ENCODE measurements around the gene POP4. TPM values are rescaled to one million over a fixed set of nuclear protein-coding genes. Genes with fewer than 3 reads are reported as not detected.

Gene POP4
- total and polyA plus RNA-seq, 9 of the 15 experiments (the other 6 are each of a cell fraction or from before 2014, with no cell fraction given): 42.1 to 128 (median 99.0) TPM

DNA sequence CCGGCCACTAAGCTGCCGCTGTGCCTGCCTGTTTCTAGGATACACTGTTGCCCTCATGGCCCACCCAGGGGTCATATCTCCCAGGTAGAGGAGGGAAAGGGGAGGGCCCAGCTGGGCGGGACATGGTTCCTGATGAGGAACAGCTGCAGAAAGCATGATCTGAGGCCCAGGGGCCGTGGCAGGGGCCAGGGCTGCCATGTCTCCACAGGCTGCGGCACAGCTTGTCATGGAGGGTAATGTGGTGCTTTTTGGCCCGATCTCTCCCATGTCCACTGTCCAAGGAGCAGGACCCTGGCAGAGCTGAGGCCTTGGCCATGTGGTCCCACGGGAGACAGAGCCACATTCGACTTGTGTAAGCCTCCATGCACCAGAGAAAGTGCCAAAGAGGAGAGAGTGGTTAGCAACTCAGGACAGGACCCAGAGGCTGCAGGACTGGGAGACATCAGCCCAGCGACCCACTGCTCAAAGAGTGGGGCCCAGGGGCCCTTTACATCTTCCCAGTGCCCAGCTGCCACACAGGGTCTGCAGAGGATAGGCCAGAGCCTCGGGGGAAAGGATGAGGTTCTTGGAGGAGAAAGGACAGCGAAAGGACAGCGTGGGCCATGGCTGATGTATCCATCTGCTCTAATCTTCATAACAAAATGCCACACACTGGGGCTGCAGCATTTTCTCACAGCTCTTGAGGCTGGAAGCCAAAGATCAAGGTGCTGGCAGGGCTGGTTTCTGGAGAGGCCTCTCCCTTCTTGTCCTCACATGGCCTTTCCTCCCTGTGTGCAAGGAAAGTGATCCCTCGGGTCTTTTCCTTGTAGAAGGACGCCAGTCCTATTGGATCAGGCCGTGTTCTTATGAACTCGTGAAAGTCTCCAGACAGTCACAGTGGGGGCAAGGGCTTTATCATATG is 11.5 kb downstream of the POP4 start:
- H3K9me3 ChIP-seq (replicated peaks; ENCODE audit: control insufficient read depth, insufficient read depth, low read depth, low read length): no peaks in the 10 kb centered on the region
- ATAC-seq (no peak; the same call in 2 of the 3 replicates), FAIRE-seq (no peak), DNase-seq (ENCODE audit: extremely low read depth in 1 of 4, low spot score in 3 of 4) (no peak)
- no TSS peak for BruUV-seq (replicated peaks)
- H4K20me1 ChIP-seq (replicated peaks; ENCODE audit: control insufficient read depth, insufficient read depth, low read length): no peaks in the 10 kb centered on the region
- WGBS (ENCODE audit: insufficient coverage, low coverage, missing lambda C conversion rate): 46% methylated on average over 14 of the region's 16 CpGs
- ChIA-PET POLR2A (interaction anchor here (0.6 to 2.2 kb wide), 9 partner anchors 8 to 121 kb away, joined by 3 to 9 read pairs (median 4); partner anchors contain the start of gene POP4), CTCF (ENCODE audit: low intra/inter-chr PET ratio) (no interaction called here)
- H3K27ac ChIP-seq (ENCODE audit: extremely low read depth, low read depth, low read length): no peak overlapping the region
- no peaks in the 10 kb centered on the region for H3K9me1 ChIP-seq (ENCODE audit: control insufficient read depth, insufficient read depth, low read length)
- no peak overlapping the region for H3K4me2 ChIP-seq (ENCODE audit: insufficient read depth, low read length)
- H2AFZ ChIP-seq (ENCODE audit: low read depth, low read length): no peak overlapping the region
- H3K9ac ChIP-seq (ENCODE audit: insufficient read depth in 1 of 2, low read depth in 2 of 2, low read length in 2 of 2): peak overlapping the region in 1 of 2 experiments; percentile 62; a peak in 2 of 4 replicates
- H3K4me1 ChIP-seq (replicated peaks in 1 of 2; ENCODE audit: control insufficient read depth in 2 of 2, insufficient read depth in 2 of 2, low read length in 2 of 2): peaks cover 0 to 11% of the 10 kb centered on the region in 2 experiments; a peak in 1 of 5 replicates
- in situ Hi-C loops (cut with MboI) (no loop called here), intact Hi-C loops (cut with micrococcal nuclease) (no loop called here)
- H3K36me3 ChIP-seq (ENCODE audit: control insufficient read depth, insufficient read depth, low read length): peaks cover 37% of the 10 kb centered on the region; the same call in 2 of the 3 replicates
- TF ChIP-seq POLR2G (IDR thresholded peaks at IDR 0.05; ENCODE audit: low read depth, low read length) (peak; percentile 57; the same call in 1 of the 2 replicates), HIVEP1 (CRISPR knock-in tag; IDR thresholded peaks at IDR 0.05) (no peak)
- H3K79me2 ChIP-seq (ENCODE audit: control insufficient read depth, insufficient read depth, low read length): no peaks in the 10 kb centered on the region
- H3K27me3 ChIP-seq (ENCODE audit: control insufficient read depth in 2 of 2, insufficient read depth in 2 of 2, low read length in 2 of 2): no peaks in the 10 kb centered on the region
- H3K4me3 ChIP-seq: no peak overlapping the region

DNA sequence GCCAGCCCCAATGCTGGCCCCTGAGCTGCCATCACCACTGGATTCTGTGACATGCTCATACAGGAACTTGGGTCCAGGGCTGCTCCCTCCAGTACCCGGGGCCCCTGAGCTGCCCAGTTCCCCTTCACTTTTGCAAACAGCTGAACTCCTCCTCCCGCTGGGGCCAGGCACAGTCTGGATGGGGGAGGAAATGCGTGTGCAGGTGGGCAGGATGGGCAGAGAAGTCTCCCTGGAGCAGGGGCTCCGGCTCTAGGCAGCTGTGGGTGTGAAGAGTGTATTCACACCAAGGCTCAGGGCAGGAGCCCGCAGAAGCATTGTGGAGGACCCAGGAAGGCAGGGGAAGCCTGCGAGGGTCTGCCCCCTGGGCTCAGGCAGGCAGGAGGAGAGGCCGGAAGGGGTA is 12.4 kb downstream of the POP4 start:
- Histone ChIP-seq H3K4me1 (replicated peaks in 1 of 2; ENCODE audit: control insufficient read depth in 2 of 2, insufficient read depth in 2 of 2, low read length in 2 of 2) (peaks cover 0 to 11% of the 10 kb centered on the region in 2 experiments; a peak in 1 of 5 replicates), H3K9ac (ENCODE audit: insufficient read depth in 1 of 2, low read depth in 2 of 2, low read length in 2 of 2) (peak overlapping the region in 1 of 2 experiments; percentile 55; a peak in 1 of 4 replicates), H3K4me3 (no peak overlapping the region), H3K27me3 (ENCODE audit: control insufficient read depth in 2 of 2, insufficient read depth in 2 of 2, low read length in 2 of 2) (no peaks in the 10 kb centered on the region), H3K9me3 (replicated peaks; ENCODE audit: control insufficient read depth, insufficient read depth, low read depth, low read length) (no peaks in the 10 kb centered on the region), H2AFZ (ENCODE audit: low read depth, low read length) (no peak overlapping the region), H3K79me2 (ENCODE audit: control insufficient read depth, insufficient read depth, low read length) (no peaks in the 10 kb centered on the region), H3K27ac (ENCODE audit: extremely low read depth, low read depth, low read length) (no peak overlapping the region), H3K36me3 (ENCODE audit: control insufficient read depth, insufficient read depth, low read length) (peaks cover 29% of the 10 kb centered on the region; the same call in 2 of the 3 replicates), H3K4me2 (ENCODE audit: insufficient read depth, low read length) (no peak overlapping the region), H4K20me1 (replicated peaks; ENCODE audit: control insufficient read depth, insufficient read depth, low read length) (no peaks in the 10 kb centered on the region), H3K9me1 (ENCODE audit: control insufficient read depth, insufficient read depth, low read length) (no peaks in the 10 kb centered on the region)
- no TSS peak for BruUV-seq (replicated peaks)
- FAIRE-seq (no peak), DNase-seq (ENCODE audit: extremely low read depth in 1 of 4, low spot score in 3 of 4) (no peak), ATAC-seq (no peak)
- CTCF ChIA-PET (ENCODE audit: low intra/inter-chr PET ratio): no interaction called here
- in situ Hi-C loops (cut with MboI): no loop called here
- intact Hi-C loops (cut with micrococcal nuclease): no loop called here
- POLR2A ChIA-PET: interaction anchor here (0.7 to 2.2 kb wide), 7 partner anchors 9 to 327 kb away, joined by 3 to 9 read pairs (median 3); partner anchors contain the start of gene POP4
- WGBS (ENCODE audit: insufficient coverage, low coverage, missing lambda C conversion rate): 39% methylated on average over 7 of the region's 7 CpGs
- no peak for TF ChIP-seq ESRRB (CRISPR knock-in tag; IDR thresholded peaks at IDR 0.05; ENCODE audit: borderline replicate concordance)
- no peak for TF ChIP-seq ZNF561 (CRISPR knock-in tag; conservative IDR thresholded peaks at IDR 0.05)
- TF ChIP-seq POLR2AphosphoS2 (IDR thresholded peaks at IDR 0.05; ENCODE audit: low read length): no peak
- no peak for TF ChIP-seq SMC3 (conservative IDR thresholded peaks at IDR 0.05; ENCODE audit: insufficient read depth, low read depth, low read length)
- no peak for TF ChIP-seq NR1H2 (CRISPR knock-in tag; IDR thresholded peaks at IDR 0.05)
- TF ChIP-seq TFAM (CRISPR knock-in tag; conservative IDR thresholded peaks at IDR 0.05): no peak
- no peak for TF ChIP-seq ZNF165 (CRISPR knock-in tag; IDR thresholded peaks at IDR 0.05; ENCODE audit: borderline replicate concordance)
- TF ChIP-seq ZC3H11A (IDR thresholded peaks at IDR 0.05; ENCODE audit: low read depth, low read length): no peak
- TF ChIP-seq ZNF445 (CRISPR knock-in tag; IDR thresholded peaks at IDR 0.05; ENCODE audit: low read depth): no peak
- TF ChIP-seq TAL1 (IDR thresholded peaks at IDR 0.05): no peak
- TF ChIP-seq, protein P1, sequence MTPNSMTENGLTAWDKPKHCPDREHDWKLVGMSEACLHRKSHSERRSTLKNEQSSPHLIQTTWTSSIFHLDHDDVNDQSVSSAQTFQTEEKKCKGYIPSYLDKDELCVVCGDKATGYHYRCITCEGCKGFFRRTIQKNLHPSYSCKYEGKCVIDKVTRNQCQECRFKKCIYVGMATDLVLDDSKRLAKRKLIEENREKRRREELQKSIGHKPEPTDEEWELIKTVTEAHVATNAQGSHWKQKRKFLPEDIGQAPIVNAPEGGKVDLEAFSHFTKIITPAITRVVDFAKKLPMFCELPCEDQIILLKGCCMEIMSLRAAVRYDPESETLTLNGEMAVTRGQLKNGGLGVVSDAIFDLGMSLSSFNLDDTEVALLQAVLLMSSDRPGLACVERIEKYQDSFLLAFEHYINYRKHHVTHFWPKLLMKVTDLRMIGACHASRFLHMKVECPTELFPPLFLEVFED (CRISPR knock-in tag; conservative IDR thresholded peaks at IDR 0.05): no peak
- TF ChIP-seq KLF6 (CRISPR knock-in tag; IDR thresholded peaks at IDR 0.05; ENCODE audit: borderline replicate concordance): no peak
- TF ChIP-seq RHOXF2B (CRISPR knock-in tag; conservative IDR thresholded peaks at IDR 0.05): no peak

Measured in K562 (cell line).